Measurements from ENCODE around the gene ATG101.

The ATG101 gene

DNA sequence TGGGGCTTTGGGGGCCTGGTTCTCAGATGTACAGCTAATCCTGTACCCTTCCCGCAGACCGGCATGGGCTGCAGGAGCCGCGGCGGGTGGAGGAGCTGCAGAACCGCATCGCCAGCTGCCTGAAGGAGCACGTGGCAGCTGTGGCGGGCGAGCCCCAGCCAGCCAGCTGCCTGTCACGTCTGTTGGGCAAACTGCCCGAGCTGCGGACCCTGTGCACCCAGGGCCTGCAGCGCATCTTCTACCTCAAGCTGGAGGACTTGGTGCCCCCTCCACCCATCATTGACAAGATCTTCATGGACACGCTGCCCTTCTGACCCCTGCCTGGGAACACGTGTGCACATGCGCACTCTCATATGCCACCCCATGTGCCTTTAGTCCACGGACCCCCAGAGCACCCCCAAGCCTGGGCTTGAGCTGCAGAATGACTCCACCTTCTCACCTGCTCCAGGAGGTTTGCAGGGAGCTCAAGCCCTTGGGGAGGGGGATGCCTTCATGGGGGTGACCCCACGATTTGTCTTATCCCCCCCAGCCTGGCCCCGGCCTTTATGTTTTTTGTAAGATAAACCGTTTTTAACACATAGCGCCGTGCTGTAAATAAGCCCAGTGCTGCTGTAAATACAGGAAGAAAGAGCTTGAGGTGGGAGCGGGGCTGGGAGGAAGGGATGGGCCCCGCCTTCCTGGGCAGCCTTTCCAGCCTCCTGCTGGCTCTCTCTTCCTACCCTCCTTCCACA is 11.0 kb upstream of the ATG101 start:
- no peak for FAIRE-seq

DNA sequence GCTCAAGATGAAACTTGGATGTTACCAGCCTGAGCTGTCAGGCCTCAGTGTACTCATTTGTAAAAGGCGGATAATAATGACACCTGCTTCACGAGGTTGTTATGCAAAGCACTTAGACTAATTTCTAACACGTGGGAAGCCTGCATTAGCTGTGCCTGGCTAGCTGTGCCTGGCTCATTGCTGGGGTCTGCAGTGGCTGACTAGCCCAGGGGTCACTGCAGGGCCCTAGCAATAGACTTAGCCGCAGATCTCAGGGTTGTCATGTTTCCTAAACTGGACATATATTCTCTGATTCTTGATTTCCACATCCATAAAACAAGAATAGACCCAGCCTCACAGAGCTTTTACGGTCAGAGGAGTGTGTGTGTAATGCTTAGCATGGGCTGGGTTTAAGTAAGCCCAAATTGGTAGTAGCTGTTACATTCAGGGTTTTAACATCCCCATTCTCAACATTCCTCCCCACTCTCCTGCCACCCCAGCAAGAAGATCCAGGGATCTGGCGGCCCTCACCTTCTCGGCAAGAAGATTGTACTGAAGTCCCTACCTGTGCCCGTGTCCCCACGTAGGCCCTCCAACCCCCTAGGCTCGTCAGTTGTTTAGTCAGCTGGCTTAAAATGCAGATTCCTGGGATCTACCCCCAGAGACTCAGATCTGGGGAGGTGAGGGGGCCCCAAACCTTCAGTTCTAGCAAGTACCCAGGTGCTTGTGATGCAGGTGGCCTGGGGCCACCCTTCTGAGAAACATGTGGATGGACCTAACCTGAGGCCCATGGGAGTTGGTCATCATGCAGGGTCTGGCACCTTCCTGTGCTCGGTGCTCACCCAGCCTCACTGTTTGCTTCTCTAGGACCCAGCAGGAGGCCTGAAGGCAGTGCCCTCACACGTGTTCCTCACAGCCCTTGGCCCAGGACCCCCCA is 9.9 kb upstream of the ATG101 start:
- FAIRE-seq, result no peak

DNA sequence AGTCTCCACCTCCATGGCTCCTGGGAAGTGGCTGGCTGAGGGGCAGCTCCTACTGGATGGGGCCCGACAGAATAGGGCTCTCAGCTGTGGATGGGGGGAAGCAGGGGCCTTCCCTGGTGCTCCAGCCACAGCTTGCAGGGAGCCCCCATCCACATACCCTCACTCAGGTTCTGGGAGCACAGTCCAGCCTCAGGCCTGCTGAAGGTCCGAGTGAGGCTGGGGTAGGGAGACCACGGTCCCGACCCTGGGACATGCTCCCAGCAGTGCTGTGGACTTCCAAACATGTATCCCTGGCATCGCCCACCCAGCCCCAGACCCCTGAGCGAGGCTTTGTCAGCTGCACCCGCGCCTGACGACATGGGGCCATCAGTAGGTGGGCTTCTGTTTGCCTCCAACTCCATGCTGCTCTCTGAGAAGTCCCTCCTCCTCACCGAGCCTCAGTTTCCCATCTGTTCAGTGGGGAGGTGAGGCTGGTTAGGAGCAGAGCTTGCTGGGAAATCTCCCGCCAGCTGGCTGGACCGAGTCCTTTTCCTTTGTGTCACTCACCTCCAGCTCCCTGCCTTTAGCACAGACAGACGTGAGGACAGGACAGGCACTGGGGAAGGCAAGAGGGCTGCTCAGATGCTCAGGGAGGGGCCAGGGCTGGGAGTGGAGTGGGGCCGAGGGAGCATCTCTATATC is 9.1 kb upstream of the ATG101 start:
- no peak for FAIRE-seq

- FAIRE-seq, result no peak
Observed at GRCh38 chr12:52061470-52062166, 8.2 kb upstream of the ATG101 start.

GRCh38 chr12:52062167-52063081 is 7.4 kb upstream of the ATG101 start:
- FAIRE-seq, result no peak

DNA sequence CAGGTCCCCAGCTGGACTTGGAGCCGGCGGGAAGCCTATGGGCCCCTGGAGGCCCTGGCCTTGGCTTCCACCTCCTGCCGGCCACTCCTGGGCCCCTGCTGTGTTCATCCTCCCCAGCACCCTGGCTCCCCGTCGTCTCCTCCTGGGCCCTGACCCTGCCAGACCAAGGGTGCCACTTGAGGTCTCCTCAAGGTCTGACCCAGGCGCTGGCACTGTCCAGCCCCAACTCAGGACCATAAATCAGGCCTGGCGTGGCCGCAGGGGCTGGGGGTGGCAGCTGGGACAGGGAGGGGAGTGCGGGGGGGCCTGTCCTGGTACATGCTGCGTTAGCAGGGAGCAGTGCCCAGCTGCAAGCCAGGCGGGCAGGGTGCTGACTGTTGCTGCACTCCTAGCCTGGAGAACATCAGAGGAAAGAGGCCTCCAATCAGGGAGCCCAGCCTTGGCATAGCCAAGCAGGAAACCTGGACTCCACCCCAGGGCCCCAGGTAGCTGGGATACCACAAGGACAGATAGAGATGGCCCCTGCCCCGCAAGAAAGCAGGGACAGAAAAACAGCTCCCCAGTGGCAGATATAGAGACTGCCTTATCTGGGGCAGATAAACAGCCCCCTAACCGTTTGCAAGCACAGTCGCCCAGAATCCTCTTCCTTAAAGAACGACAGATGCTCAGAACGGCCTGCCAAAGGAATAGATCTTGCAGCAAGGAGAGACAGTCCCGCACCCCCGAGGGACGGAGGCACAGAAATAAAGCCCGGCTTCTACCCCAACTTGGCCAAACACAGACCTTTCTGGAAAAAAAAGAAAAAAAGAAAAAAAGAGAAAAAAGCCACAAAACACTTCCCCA is 6.5 kb upstream of the ATG101 start:
- no peak for FAIRE-seq

- no peak for FAIRE-seq
Observed at GRCh38 chr12:52063981-52064649, 5.7 kb upstream of the ATG101 start.

DNA sequence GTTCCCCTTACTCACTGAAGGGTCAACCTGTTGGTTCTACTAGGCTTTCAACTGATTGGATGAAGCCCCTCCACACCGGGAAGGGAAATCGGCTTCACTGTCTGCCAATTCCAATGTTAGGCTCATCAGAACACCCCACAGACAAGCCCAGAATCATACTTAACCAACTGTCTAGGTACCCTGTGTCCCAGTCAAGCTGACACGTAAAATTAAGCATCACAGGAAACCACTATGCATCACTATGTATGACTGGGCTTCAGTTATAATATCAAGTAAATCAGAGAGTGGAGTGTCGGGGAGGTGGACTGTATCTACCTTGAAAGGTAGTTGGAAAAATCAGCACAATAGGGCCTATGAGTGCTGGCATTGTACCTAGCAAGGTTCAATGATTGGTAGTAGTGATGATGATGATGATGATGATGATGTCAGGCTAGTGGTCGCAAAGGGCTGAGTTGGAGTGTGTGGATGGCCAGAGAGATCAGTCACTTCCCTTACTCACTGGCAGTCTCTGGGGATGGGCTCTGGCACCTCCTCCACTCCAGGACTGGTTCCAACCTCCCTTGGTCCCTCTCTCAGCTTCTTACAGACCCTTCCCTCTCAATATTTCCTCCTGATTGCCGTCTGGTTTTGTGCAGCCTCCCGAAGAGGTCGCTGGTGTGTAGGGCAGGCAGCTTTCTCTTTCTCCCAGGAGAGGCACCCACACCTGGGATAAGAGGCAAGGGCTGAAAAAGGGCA is 3.3 kb upstream of the ATG101 start:
- FAIRE-seq, result no peak

GRCh38 chr12:52067081-52067374 is 2.8 kb upstream of the ATG101 start:
- FAIRE-seq, result no peak

DNA sequence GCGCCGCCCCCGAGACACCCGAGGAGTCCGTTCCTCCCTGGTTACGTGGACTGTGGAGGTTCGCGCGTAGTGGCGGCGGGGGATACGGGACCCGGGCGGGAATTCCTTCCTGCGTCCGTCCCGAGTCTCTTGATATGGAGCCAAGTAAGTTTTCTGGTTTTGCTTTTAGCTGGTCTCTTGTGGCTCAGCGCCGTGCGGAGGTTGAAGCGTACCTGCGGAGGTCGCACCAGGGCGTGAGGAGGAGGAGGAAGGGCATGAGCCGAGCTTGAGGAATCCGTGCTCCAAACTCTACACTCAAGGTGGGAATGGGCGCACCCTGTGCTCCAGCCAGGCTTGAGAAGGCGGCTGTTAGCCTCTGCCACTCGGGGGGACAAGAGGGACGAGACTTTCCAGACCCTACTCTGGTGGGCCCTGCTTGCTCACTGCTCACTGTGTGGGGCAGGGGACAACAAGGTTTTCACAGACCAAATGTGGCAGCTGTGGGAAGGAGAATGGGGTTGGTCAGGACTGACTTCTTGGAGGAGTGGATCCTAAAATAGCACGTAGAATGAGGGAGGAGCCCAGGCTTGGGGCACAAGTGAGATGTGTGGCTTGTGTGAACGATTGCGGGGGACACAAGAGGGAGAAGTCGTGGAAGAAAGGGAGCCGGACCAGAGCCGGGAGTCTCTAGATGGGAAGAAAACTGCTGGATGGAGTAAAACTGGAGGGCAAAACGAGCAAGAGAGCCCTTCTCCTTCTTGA is 577 bp downstream of the ATG101 start:
- no peak for FAIRE-seq

DNA sequence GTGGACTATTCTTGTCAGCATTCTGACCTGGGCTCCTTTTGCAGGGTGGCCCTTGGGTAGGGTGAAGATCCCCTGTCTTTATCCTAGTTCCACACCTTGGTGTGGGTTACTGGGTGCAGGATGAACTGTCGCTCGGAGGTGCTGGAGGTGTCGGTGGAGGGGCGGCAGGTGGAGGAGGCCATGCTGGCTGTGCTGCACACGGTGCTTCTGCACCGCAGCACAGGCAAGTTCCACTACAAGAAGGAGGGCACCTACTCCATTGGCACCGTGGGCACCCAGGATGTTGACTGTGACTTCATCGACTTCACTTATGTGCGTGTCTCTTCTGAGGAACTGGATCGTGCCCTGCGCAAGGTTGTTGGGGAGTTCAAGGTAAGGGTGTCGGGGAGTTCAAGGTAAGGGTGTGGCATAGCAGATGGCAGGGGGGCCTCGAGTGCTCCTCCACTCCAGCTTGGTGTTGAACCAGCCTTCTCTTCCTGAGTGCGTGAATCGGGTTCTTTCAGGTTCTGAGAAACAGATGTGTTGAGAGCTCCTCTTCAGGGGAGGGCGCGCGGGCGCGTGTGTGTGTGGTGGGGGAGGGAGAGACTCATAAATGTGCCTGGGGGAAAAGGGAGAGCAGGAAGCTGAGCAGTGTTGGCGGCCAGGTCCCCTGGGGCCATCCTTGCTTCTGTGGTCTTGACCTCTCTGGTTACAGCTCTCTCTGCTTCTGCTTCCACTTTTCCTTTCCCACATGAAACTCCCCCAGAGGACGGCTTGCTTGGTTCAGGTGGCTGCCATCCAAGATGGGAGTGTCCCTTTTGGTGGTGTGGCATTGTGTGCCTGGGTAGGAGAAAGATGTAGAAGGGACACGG is 4.0 kb downstream of the ATG101 start:
- no peak for FAIRE-seq

DNA sequence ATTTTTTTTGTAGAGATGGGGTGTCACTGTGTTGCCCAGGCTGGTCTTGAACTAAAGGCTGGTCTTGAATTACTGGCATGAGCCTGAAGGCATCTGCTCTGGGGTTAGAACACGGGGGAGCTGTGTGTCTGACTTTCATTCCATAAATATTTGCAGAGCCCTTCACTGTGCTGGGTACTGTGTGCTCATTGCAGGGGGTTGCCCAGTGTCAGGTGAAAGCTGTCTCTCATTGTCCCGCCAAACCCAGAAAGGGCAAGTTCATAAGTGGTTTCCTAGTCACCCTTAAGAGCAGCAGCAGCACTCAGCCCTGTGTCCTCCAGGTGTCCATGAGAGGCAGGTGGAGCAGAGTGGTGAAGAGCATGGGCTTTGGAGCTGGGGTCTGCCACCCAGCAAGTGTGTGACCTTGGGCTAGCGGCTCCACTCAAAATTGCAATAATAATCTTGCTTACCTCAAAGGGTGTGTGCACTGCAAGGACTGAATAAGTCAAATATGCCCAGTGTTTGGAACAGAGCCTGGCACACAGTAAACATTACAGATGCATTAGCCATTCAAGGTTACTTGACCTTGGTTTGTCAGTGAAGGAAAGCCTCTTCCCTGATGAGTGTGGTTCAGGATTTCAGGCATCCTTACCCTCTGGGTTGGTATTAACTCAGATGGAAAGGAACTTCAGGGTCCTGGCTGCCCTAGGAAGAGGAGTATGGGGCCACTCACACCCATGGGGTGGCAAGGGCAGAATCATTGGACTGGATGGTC is 5.4 kb downstream of the ATG101 start:
- FAIRE-seq, result no peak

GRCh38 chr12:52076811-52077210 is 7.0 kb downstream of the ATG101 start:
- FAIRE-seq, result no peak

GRCh38 chr12:52078276-52078675 is 8.5 kb downstream of the ATG101 start:
- FAIRE-seq, result no peak

DNA sequence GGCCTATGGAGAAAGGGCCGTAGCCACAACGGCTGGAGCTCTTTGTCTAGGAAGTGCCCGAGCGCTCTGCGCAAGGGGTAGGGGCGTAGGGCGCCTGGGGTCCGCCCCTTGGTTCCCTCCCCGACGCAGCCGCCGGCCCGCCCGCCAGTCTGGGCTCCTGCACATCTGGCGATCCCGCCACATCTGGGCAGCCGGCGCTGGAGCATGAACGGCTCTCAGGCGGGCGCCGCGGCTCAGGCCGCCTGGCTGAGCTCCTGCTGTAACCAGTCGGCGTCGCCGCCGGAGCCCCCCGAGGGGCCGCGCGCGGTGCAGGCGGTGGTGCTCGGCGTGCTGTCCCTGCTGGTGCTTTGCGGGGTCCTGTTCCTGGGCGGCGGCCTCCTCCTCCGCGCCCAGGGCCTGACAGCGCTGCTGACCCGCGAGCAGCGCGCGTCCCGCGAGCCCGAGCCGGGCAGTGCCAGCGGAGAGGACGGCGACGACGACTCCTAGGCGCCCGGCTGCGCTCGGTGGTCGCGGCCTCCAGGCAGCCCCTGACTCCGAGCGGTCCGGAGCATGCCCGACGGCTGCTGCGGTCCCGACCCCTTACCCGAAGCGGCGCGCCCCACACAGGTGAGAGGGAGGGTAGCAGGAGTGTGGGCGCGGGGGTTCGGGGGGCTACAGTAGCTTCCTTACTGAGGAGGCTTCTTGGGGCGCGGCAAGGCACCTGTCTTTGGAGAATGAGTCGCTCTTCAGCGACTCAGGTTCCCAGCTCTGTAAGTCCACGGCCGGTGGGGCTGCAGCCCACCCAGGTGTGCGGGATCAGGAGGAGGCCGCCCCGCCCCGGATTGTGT is 10.0 kb downstream of the ATG101 start, which contains the start of gene SMIM41:
Gene SMIM41, plus strand, starts transcription at position 129 of the 827 bp plus-strand sequence. Its CDS starts 76 bp downstream, at position 205.
- FAIRE-seq, result no peak
